ENCODE results near the gene SLC17A3.

- TF ChIP-seq POLR2A (IDR thresholded peaks at IDR 0.05; ENCODE audit: extremely low read depth, insufficient read length), result no peak
- no peak for TF ChIP-seq CTCF (IDR thresholded peaks at IDR 0.05; ENCODE audit: low read depth, low read length)
- TF ChIP-seq MAX (IDR thresholded peaks at IDR 0.05; ENCODE audit: low read depth, low read length), result no peak
Observed at GRCh38 chr6:25888626-25889025, 14.6 kb upstream of the SLC17A3 start.
